GM23338 (cell line): ENCODE measurements around the gene FOXP1. TPM values are rescaled to one million over a fixed set of nuclear protein-coding genes. Genes with fewer than 3 reads are reported as not detected.

Experiments
- ATAC-seq: fragments of 200-7000 bp; cut with Tn5 transposase; 3 replicates; pipeline ENCODE4 v1.9.1; 2020
- DNase-seq: peaks from one replicate; pipeline ENCODE4 v3.0.0-alpha.2; 2015; ENCODE audit warnings: low spot score
- H2AFZ ChIP-seq: fragments of 200-600 bp; sonication (generic); 2 replicates; pipeline ENCODE4 v1.8.0; 2016; ENCODE audit warnings: antibody characterized with exemption, mild to moderate bottlenecking, moderate library complexity
- H3F3A ChIP-seq: fragments of 200-600 bp; sonication (generic); replicated peaks from 2 replicates; pipeline ENCODE4 v1.8.0; 2017; ENCODE audit warnings: antibody characterized with exemption, mixed run types, low read depth
- H3K27ac ChIP-seq: fragments of 200-600 bp; sonication (generic); 2 replicates; pipeline ENCODE4 v1.6.1; 2016; ENCODE audit warnings: low read depth
- H3K27me3 ChIP-seq: fragments of 200-600 bp; sonication (generic); 2 replicates; pipeline ENCODE4 v1.8.0; 2016; ENCODE audit warnings: mild to moderate bottlenecking, mixed run types, moderate library complexity; ENCODE audit not compliant: insufficient read depth
- H3K36me3 ChIP-seq: fragments of 200-600 bp; sonication (generic); 2 replicates; pipeline ENCODE4 v1.8.0; 2016; ENCODE audit warnings: mild to moderate bottlenecking; ENCODE audit not compliant: insufficient read depth
- H3K4me1 ChIP-seq: fragments of 200-600 bp; sonication (generic); 2 replicates; pipeline ENCODE4 v1.8.0; 2016; ENCODE audit warnings: mild to moderate bottlenecking, moderate library complexity; ENCODE audit not compliant: insufficient read depth
- H3K4me2 ChIP-seq: fragments of 200-600 bp; sonication (generic); 2 replicates; pipeline ENCODE4 v1.7.1; 2017; ENCODE audit warnings: mixed run types
- H3K4me3 ChIP-seq: fragments of 200-600 bp; sonication (generic); 2 replicates; pipeline ENCODE4 v1.6.1; 2016; ENCODE audit warnings: mixed run types
- H3K79me2 ChIP-seq: fragments of 200-600 bp; sonication (generic); replicated peaks from 2 replicates; pipeline ENCODE4 v1.8.0; 2017; ENCODE audit warnings: mild to moderate bottlenecking; ENCODE audit not compliant: insufficient read depth
- H3K9me2 ChIP-seq: fragments of 200-600 bp; sonication (generic); 2 replicates; pipeline ENCODE4 v1.8.0; 2017; ENCODE audit not compliant: insufficient read depth
- H4K20me1 ChIP-seq: fragments of 200-600 bp; sonication (generic); replicated peaks from 2 replicates; pipeline ENCODE4 v1.8.0; 2017; ENCODE audit warnings: mild to moderate bottlenecking; ENCODE audit not compliant: insufficient read depth
- H3K27ac Mint-ChIP-seq: 2 replicates; pipeline ENCODE4 v1.8.0; 2020; ENCODE audit warnings: inconsistent platforms, mild to moderate bottlenecking, moderate library complexity, mixed read lengths
- H3K27me3 Mint-ChIP-seq: 3 replicates; pipeline ENCODE4 v1.8.0; 2022; ENCODE audit warnings: low read depth, mild to moderate bottlenecking, moderate library complexity, mixed read lengths, inconsistent platforms; ENCODE audit not compliant: insufficient read depth, poor library complexity
- H3K36me3 Mint-ChIP-seq: 3 replicates; pipeline ENCODE4 v1.8.0; 2021; ENCODE audit warnings: low read depth, mild to moderate bottlenecking, inconsistent platforms, moderate library complexity, mixed read lengths
- H3K4me1 Mint-ChIP-seq: 3 replicates; pipeline ENCODE4 v1.8.0; 2020; ENCODE audit warnings: mild to moderate bottlenecking, inconsistent platforms, mixed read lengths
- H3K4me3 Mint-ChIP-seq: 3 replicates; pipeline ENCODE4 v1.8.0; 2021; ENCODE audit warnings: moderate library complexity, mild to moderate bottlenecking, inconsistent platforms, mixed read lengths
- H3K9me3 Mint-ChIP-seq: 3 replicates; pipeline ENCODE4 v1.8.0; 2020; ENCODE audit warnings: moderate library complexity, mild to moderate bottlenecking, inconsistent platforms, mixed read lengths
- CREB1 ChIP-seq: fragments of 250-450 bp; sonication (Bioruptor Pico); IDR thresholded peaks from 2 replicates; pipeline ENCODE4 v1.5.0; 2020; ENCODE audit warnings: low read depth, mild to moderate bottlenecking, moderate library complexity
- CTCF ChIP-seq, 2 experiments: fragments of 200-600 bp in 1 of 2; sonication (generic) in 1 of 2; conservative IDR thresholded peaks; 2 replicates each; pipeline versions ENCODE4 v1.5.1 to v1.6.1; 2016 to 2017; ENCODE audit warnings: antibody characterized with exemption in 2 of 2, low read depth in 2 of 2, mild to moderate bottlenecking in 2 of 2, moderate library complexity in 1 of 2
- EZH2 ChIP-seq: fragments of 200-600 bp; sonication (generic); IDR thresholded peaks from one replicate; pipeline ENCODE4 v1.8.0; 2017; ENCODE audit warnings: antibody characterized with exemption, mild to moderate bottlenecking, low read depth; ENCODE audit not compliant: unreplicated experiment
- EZH2phosphoT487 ChIP-seq: fragments of 200-600 bp; sonication (generic); IDR thresholded peaks from one replicate; pipeline ENCODE4 v1.8.1; 2018; ENCODE audit warnings: antibody characterized with exemption; ENCODE audit not compliant: unreplicated experiment
- JUNB ChIP-seq: IDR thresholded peaks from one replicate; pipeline ENCODE4 v1.6.1; 2016; ENCODE audit warnings: antibody characterized with exemption; ENCODE audit not compliant: unreplicated experiment
- NANOG ChIP-seq: IDR thresholded peaks from 2 replicates; pipeline ENCODE4 v1.6.1; 2016; ENCODE audit warnings: antibody characterized with exemption, borderline replicate concordance
- POLR2AphosphoS5 ChIP-seq: IDR thresholded peaks from 2 replicates; pipeline ENCODE4 v1.6.1; 2016; ENCODE audit warnings: antibody characterized with exemption, low read depth
- STAT1 ChIP-seq: IDR thresholded peaks from one replicate; pipeline ENCODE4 v1.6.1; 2016; ENCODE audit warnings: antibody characterized with exemption; ENCODE audit not compliant: unreplicated experiment
- ZNF114 ChIP-seq: fragments of 250-450 bp; sonication (Bioruptor Pico); IDR thresholded peaks from 2 replicates; pipeline ENCODE4 v1.5.0; 2020; ENCODE audit warnings: mild to moderate bottlenecking, moderate library complexity
- ZNF331 ChIP-seq: fragments of 250-450 bp; sonication (Bioruptor Pico); IDR thresholded peaks from 2 replicates; pipeline ENCODE4 v1.5.0; 2020; ENCODE audit warnings: low read depth, mild to moderate bottlenecking, moderate library complexity
- polyA plus RNA-seq: library from polyadenylated mRNA; unstranded; fragments of >200 nt; fragmentation: Nextera tagmentation; extraction: Ambion mirVana; gene quantifications from 2 replicates; pipeline ENCODE4 v1.2.1, GENCODE V29; 2016
- total RNA-seq: library from RNA; depleted of rRNA; stranded (reverse); fragments of >200 nt; shearing (Covaris generic); gene quantifications from 2 replicates; pipeline ENCODE4 v1.2.3, GENCODE V29; 2014
- TF ChIP-seq, protein P1 (sequence below): fragments of 250-450 bp; sonication (Bioruptor Pico); IDR thresholded peaks from 2 replicates; pipeline ENCODE4 v1.5.0; 2020; ENCODE audit warnings: mild to moderate bottlenecking, moderate library complexity
- TF ChIP-seq, protein P2 (sequence below): IDR thresholded peaks from 2 replicates; pipeline ENCODE4 v1.6.1; 2016; ENCODE audit warnings: antibody characterized with exemption
- TF ChIP-seq, protein P3 (sequence below): IDR thresholded peaks from one replicate; pipeline ENCODE4 v1.6.1; 2018; ENCODE audit warnings: antibody characterized with exemption; ENCODE audit not compliant: unreplicated experiment

The FOXP1 gene
- total and polyA plus RNA-seq, 2 experiments from 2014 or later: 32.9 to 35.5 TPM

- Mint-ChIP-seq H3K9me3 (peaks cover 12% of the 10 kb centered on the region; the same call in 2 of the 3 replicates), H3K27ac (no peak overlapping the region), H3K4me3 (no peak overlapping the region), H3K36me3 (peaks cover 28% of the 10 kb centered on the region), H3K27me3 (no peaks in the 10 kb centered on the region), H3K4me1 (peaks cover 38% of the 10 kb centered on the region)
- no peak overlapping the region for H2AFZ ChIP-seq
- H3K4me1 ChIP-seq: peaks cover 35% of the 10 kb centered on the region
- ATAC-seq (no peak), DNase-seq (no peak)
- H3K27me3 ChIP-seq: no peaks in the 10 kb centered on the region
- H4K20me1 ChIP-seq: no peaks in the 10 kb centered on the region
- no peak overlapping the region for H3K4me2 ChIP-seq
- no peaks in the 10 kb centered on the region for H3K79me2 ChIP-seq
- H3K9me2 ChIP-seq: no peaks in the 10 kb centered on the region
- no peak overlapping the region for H3K4me3 ChIP-seq
- H3K27ac ChIP-seq: no peak overlapping the region
- no peaks in the 10 kb centered on the region for H3F3A ChIP-seq
- H3K36me3 ChIP-seq: no peaks in the 10 kb centered on the region
- no peak for TF ChIP-seq JUNB
- no peak for TF ChIP-seq POLR2AphosphoS5
- no peak for TF ChIP-seq STAT1
- no peak for TF ChIP-seq EZH2phosphoT487
- TF ChIP-seq ZNF331 (CRISPR knock-in tag): no peak
- TF ChIP-seq ZNF114: no peak
- TF ChIP-seq, protein P1, sequence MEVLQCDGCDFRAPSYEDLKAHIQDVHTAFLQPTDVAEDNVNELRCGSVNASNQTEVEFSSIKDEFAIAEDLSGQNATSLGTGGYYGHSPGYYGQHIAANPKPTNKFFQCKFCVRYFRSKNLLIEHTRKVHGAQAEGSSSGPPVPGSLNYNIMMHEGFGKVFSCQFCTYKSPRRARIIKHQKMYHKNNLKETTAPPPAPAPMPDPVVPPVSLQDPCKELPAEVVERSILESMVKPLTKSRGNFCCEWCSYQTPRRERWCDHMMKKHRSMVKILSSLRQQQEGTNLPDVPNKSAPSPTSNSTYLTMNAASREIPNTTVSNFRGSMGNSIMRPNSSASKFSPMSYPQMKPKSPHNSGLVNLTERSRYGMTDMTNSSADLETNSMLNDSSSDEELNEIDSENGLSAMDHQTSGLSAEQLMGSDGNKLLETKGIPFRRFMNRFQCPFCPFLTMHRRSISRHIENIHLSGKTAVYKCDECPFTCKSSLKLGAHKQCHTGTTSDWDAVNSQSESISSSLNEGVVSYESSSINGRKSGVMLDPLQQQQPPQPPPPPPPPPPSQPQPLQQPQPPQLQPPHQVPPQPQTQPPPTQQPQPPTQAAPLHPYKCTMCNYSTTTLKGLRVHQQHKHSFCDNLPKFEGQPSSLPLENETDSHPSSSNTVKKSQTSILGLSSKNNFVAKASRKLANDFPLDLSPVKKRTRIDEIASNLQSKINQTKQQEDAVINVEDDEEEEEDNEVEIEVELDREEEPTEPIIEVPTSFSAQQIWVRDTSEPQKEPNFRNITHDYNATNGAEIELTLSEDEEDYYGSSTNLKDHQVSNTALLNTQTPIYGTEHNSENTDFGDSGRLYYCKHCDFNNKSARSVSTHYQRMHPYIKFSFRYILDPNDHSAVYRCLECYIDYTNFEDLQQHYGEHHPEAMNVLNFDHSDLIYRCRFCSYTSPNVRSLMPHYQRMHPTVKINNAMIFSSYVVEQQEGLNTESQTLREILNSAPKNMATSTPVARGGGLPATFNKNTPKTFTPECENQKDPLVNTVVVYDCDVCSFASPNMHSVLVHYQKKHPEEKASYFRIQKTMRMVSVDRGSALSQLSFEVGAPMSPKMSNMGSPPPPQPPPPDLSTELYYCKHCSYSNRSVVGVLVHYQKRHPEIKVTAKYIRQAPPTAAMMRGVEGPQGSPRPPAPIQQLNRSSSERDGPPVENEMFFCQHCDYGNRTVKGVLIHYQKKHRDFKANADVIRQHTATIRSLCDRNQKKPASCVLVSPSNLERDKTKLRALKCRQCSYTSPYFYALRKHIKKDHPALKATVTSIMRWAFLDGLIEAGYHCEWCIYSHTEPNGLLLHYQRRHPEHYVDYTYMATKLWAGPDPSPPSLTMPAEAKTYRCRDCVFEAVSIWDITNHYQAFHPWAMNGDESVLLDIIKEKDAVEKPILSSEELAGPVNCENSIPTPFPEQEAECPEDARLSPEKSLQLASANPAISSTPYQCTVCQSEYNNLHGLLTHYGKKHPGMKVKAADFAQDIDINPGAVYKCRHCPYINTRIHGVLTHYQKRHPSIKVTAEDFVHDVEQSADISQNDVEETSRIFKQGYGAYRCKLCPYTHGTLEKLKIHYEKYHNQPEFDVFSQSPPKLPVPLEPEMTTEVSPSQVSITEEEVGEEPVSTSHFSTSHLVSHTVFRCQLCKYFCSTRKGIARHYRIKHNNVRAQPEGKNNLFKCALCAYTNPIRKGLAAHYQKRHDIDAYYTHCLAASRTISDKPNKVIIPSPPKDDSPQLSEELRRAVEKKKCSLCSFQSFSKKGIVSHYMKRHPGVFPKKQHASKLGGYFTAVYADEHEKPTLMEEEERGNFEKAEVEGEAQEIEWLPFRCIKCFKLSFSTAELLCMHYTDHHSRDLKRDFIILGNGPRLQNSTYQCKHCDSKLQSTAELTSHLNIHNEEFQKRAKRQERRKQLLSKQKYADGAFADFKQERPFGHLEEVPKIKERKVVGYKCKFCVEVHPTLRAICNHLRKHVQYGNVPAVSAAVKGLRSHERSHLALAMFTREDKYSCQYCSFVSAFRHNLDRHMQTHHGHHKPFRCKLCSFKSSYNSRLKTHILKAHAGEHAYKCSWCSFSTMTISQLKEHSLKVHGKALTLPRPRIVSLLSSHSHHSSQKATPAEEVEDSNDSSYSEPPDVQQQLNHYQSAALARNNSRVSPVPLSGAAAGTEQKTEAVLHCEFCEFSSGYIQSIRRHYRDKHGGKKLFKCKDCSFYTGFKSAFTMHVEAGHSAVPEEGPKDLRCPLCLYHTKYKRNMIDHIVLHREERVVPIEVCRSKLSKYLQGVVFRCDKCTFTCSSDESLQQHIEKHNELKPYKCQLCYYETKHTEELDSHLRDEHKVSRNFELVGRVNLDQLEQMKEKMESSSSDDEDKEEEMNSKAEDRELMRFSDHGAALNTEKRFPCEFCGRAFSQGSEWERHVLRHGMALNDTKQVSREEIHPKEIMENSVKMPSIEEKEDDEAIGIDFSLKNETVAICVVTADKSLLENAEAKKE (CRISPR knock-in tag): no peak
- TF ChIP-seq, protein P2, sequence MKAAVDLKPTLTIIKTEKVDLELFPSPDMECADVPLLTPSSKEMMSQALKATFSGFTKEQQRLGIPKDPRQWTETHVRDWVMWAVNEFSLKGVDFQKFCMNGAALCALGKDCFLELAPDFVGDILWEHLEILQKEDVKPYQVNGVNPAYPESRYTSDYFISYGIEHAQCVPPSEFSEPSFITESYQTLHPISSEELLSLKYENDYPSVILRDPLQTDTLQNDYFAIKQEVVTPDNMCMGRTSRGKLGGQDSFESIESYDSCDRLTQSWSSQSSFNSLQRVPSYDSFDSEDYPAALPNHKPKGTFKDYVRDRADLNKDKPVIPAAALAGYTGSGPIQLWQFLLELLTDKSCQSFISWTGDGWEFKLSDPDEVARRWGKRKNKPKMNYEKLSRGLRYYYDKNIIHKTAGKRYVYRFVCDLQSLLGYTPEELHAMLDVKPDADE: no peak
- no peak for TF ChIP-seq CREB1 (CRISPR knock-in tag)
- no peak for TF ChIP-seq EZH2
- no peak for TF ChIP-seq NANOG
- TF ChIP-seq, protein P3, sequence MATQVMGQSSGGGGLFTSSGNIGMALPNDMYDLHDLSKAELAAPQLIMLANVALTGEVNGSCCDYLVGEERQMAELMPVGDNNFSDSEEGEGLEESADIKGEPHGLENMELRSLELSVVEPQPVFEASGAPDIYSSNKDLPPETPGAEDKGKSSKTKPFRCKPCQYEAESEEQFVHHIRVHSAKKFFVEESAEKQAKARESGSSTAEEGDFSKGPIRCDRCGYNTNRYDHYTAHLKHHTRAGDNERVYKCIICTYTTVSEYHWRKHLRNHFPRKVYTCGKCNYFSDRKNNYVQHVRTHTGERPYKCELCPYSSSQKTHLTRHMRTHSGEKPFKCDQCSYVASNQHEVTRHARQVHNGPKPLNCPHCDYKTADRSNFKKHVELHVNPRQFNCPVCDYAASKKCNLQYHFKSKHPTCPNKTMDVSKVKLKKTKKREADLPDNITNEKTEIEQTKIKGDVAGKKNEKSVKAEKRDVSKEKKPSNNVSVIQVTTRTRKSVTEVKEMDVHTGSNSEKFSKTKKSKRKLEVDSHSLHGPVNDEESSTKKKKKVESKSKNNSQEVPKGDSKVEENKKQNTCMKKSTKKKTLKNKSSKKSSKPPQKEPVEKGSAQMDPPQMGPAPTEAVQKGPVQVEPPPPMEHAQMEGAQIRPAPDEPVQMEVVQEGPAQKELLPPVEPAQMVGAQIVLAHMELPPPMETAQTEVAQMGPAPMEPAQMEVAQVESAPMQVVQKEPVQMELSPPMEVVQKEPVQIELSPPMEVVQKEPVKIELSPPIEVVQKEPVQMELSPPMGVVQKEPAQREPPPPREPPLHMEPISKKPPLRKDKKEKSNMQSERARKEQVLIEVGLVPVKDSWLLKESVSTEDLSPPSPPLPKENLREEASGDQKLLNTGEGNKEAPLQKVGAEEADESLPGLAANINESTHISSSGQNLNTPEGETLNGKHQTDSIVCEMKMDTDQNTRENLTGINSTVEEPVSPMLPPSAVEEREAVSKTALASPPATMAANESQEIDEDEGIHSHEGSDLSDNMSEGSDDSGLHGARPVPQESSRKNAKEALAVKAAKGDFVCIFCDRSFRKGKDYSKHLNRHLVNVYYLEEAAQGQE: no peak
- TF ChIP-seq CTCF (conservative IDR thresholded peaks at IDR 0.05; ENCODE audit: low read depth in 2 of 2): no peak
Measured at GRCh38 chr3:71492974-71493771, 90.4 kb downstream of the FOXP1 start.
